ENCODE results near the gene FGF8.

DNA sequence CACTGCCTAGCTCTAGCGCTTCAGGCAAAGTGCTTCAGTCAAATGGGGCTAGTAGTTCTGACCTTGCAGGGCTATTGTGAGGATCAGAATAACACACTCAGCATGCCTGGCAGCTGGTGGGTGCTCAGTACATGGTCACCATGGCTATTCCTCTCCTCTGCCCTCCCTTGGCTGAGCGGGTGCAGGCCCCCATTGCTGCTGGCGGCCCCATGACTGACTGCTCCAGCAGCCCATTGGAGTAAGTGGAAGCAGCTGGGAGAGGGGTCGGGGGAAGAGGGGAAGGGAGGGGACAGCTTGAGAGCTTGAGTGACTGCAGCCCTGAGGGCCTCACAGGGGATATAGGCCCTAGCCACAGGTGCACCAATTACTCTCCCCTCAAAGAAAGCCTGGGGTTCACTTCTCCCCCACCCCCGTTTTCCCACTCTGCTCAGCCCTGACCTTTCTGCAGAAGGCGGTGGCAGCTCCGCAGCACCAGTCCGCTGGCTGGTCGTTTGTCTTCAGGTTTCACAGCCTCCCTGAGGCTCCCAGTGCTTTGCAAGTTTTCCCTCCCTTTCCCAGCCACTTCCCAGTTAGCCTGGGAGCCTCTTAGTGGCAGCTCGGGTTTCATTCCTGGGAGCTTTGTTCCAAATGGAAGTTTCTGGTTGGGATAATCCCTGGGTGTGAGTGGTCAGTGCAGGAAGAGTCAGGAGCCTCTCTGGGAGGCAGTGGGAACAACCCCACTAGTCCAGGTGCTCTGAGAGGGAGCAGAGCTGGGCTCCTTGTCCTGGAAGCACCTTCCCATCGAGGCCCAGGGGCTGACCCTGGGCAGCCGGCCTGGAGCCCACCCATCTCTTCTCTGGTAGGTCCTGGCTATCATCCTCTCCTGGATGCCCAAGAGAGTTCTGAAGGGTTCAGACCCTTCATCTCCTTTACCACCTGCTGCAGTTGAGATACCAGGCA lies 16.3 kb downstream of the FGF8 start:
- TF ChIP-seq EZH2phosphoT487 (IDR thresholded peaks at IDR 0.05; ENCODE audit: borderline replicate concordance, low read length) (no peak), EZH2 (IDR thresholded peaks at IDR 0.05; ENCODE audit: low read length, unreplicated experiment) (no peak)
- TF ChIP-seq, protein P1, sequence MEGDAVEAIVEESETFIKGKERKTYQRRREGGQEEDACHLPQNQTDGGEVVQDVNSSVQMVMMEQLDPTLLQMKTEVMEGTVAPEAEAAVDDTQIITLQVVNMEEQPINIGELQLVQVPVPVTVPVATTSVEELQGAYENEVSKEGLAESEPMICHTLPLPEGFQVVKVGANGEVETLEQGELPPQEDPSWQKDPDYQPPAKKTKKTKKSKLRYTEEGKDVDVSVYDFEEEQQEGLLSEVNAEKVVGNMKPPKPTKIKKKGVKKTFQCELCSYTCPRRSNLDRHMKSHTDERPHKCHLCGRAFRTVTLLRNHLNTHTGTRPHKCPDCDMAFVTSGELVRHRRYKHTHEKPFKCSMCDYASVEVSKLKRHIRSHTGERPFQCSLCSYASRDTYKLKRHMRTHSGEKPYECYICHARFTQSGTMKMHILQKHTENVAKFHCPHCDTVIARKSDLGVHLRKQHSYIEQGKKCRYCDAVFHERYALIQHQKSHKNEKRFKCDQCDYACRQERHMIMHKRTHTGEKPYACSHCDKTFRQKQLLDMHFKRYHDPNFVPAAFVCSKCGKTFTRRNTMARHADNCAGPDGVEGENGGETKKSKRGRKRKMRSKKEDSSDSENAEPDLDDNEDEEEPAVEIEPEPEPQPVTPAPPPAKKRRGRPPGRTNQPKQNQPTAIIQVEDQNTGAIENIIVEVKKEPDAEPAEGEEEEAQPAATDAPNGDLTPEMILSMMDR (conservative IDR thresholded peaks at IDR 0.05; ENCODE audit: low read depth, low read length) = no peak
